Left hindlimb (tissue), 1 donor: ENCODE results near the gene CCR2.
"Not testable (repeated sequence)": the region's sequence is repeated elsewhere in the genome, so short reads cannot be mapped to it uniquely, and the experiment has no call there.

Experiments used
- DNase-seq: peaks from one replicate; pipeline ENCODE4 v3.0.0-alpha.2; 2018

Gene CCR2

DNA sequence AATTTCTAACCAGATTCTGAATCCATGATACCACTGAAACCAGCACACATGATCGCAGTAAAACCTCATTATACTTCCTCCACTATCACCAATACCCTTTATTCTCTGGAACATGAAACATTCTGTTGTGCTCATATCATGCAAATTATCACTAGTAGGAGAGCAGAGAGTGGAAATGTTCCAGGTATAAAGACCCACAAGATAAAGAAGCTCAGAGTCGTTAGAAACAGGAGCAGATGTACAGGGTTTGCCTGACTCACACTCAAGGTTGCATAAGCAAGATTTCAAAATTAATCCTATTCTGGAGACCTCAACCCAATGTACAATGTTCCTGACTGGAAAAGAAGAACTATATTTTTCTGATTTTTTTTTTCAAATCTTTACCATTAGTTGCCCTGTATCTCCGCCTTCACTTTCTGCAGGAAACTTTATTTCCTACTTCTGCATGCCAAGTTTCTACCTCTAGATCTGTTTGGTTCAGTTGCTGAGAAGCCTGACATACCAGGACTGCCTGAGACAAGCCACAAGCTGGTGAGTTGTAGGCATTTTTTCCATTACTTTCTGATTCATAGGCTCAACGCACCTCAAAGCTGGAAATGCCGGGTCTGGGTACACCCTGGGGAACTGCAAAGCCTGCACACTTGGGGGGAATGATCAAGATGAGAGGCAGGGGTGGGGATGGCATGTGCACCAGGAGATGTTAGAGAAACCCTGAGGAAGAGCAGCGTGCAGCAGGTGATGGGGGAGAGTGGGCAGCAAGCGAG lies at the start of gene CCR2:
Gene CCR2, plus strand, starts transcription at position 465 of the 764 bp plus-strand sequence. CDS start 3,417 bp downstream, outside the sequence.
- DNase-seq = no peak

DNA sequence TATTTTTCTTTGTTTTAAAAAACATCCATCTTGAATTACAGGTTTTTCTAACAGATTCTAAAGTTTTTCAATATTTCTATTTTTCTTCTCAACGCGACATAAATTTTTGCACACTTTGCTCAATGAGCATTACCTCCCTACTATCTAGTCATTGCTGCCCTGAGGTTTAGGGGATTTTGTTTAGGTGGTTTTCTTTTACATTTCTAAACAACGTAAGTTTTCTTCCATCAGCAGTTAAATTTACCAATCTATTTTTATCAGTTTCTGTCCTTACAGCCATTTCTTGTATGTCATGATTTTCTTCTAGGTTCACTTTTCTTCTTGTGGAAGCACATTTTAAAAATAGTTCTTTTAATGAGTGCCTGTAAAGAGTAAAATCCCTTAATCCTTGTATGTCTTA lies 49.2 kb upstream of the CCR2 start:
- no peak for DNase-seq

DNA sequence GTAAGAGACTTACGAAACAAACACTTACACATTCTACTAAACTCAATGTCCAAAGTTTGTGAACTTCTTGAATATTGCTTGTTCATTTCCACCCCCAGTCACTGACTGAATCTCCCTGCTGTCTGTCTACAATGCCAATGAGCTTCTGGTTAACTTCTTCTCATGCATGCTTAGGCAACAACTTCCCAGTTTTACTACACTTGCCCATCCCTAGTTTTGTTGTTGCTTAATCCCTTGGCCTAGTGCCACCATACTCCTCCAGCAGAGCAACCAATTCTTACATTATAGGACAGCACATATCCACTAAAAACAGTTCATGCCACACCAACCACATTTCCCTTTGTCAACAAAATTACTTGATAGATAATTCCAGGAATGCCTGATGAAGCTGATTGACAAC lies 40.9 kb upstream of the CCR2 start:
- no peak for DNase-seq

DNA sequence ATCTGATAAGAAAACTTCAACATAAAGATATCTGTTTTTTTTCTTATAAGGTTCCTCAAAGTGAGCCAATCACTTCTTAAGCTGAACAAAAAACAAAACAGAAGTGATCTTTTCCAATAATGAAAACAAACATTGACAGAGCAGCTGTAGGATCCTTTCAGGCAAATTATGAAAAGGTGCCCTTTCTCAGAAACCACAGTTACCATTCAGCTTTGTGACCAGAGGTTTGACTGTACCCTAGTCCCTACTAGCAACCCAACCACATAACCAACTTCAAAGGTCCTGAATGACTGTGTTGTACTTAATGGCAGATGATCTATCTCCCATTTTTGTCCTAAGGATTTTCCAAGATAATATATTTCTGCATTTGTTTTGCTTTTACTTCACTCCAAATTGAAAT lies 39.4 kb upstream of the CCR2 start:
- no peak for DNase-seq

DNA sequence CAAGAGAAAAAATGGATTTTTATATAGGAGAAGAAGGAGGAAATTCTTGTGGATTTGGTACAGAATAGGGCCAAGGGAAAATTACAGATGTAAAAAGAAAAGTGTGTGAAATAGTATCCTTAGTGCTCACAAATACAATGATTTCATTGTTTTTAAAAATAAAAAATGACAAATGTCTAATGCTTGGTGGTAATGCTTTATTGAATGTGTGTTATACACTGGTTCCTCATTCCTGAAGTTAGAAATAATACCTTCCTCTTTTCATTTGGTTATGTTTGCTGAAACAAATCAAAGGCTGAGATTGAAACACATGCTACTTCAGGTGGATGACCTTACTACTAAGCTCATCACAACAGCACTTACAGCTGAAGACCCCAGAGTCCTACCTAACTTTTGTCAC lies 37.7 kb upstream of the CCR2 start:
- DNase-seq = no peak

DNA sequence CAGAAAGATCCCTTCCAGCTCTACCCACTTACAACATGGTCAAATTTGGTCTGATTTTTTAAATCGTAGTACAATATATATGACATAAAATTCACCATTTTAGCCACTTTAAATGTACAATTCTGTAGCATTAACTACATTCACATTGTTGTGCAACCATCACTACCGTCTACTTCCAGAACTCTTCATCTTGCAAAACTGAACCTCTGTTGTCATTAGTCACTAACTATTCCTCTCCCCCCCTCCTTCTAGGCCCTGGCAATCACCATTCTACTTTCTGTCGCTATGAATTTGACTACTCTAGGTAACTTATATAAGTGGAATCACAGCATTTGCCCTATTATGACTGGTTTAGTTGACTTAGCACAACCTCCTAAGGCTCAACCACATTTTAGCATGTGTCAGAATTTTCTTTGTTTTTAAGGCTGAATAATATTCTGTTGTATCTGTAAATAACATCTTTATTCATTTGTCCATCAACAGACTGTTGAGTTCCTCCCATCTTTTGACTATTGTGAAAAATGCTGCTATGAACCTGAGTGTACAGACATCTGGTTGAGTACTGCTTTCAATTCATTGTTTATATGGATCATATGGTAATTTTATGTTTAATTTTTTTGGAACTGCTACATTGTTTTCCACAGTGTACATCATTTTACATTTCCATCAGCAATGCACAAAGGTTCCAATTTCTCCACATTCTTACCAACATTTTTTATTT lies 35.5 kb upstream of the CCR2 start:
- no peak for DNase-seq

DNA sequence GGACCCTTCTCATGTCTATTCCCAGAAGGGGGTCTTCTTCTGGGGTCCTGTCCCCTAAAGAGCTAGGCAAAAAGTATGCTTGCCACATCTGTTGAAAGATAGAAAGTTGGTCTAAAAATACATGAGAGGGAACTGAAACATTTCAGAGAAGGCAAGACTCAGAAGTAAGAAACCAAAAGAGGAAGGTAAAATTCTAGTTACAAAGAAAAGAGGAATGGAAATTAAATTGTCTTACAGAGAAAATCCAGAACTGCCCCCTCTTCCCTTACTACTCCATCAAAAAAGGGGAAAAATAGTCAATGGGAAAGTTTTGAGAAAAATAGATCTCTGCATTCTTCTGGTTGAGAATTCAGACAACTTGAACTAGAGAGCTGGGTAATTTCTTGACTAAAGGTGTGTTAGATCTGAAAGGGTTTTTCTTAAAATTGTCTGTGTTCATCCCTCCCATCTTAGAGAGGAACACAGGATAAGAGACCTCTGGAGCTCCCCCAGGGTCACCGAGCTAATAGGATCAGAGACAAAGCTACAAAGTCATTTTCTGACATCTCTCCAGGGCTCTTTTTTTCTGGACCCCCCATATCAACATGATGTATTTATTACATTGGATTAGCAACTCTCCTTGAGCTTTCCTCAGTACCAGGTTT lies 32.3 kb upstream of the CCR2 start:
- no peak for DNase-seq

DNA sequence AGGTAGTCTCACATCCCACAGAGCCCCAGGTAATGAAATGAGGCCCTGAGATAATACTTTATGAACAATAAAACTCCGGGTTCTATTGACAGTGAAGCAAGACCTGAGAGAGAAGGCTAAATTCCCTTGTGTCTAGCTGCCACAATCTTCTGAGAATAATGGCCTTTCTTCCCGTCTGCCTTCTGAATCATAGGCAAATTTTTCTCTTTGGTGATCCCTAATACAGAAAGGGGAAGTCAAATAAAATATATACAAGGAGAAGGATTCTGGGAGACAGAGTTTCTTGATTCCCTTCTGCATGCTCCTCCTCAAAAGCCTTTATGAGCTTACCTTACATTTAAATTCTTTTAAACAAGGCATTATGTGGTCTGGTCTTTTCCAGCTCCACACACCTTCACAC lies 29.9 kb upstream of the CCR2 start:
- DNase-seq = no peak

DNA sequence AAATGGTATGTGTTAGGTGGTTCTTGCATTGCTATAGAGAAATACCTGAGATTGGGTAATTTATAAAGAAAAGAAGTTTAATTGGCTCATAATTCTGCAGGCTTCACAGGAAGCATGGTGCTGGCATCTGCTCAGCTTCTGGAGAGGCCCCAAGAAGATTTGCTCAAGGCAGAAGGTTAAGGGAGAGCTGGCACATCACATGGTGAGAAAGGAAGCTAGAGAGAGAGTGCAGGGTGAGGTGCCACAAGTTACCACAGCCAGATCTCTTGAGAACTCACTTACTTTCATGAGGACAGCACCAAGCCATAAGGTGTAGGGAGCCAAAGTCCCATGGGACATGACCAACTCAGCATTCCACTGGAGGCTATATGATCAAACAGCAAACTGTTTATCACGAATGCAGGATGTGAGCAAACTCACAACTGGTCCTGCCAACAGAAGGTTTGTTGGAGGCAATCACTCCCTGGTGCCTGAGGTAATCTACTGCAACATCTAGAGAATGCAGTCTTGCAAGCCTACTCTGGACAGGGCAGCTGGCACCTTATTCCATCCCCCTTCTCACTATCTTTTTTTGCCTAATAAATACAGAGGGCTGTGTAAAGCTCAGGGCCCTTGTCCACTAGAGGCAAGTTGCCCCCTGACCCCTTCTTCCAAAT lies 28.1 kb upstream of the CCR2 start:
- DNase-seq = no peak

DNA sequence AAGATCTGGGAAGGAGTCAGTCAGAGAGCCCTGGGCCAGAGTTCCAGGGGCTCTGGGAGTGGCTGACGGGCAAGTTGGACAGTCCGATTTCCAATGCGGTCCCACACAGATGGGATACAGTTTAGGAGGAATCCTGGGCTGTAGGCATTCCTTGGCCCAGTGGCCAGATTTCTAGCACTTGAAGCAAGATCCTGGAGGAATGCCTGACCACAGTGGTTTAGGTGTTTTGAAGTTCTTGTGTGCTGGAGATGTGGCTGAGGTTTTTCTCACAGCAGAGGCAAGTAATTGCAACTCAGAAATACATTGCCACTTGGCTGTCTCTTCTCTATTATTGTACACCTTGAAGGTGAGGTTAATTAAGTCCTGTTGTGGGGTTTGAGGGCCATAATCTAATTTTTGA lies 23.2 kb upstream of the CCR2 start:
- DNase-seq = not testable (repeated sequence)

DNA sequence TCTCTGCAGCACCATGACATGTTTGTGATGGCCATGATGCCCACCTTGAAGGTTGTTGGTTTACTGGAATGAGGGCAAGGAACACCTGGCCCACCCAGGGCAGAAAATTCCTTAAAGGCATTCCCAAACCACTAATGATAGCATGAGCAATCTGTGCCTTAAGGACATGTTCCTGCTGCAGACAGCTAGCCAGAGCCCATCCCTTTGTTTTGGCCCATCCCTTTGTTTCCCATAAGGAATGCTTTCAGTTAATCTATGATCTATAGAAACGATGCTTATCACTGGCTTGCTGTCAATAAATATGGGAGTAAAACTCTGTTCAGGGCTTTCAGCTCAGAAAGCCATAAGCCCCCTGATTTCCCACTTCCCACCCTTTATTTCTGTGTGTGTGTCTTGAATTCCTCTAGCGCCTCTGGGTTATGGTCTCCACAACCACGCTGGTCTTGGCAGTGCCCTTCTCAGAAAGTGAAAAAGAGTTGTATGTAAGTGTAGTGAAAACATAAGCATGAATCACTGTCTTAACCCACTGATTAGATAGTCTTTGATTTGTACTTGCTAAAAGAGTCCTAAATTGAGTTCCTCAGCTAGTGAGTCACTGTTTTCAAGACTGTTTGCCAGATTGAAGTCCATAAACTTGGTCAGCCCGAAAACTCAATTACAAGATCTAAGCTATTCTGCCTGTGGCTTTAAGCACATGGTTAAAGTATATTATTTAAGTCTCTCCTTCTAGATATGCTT lies 19.0 kb upstream of the CCR2 start:
- DNase-seq = no peak

DNA sequence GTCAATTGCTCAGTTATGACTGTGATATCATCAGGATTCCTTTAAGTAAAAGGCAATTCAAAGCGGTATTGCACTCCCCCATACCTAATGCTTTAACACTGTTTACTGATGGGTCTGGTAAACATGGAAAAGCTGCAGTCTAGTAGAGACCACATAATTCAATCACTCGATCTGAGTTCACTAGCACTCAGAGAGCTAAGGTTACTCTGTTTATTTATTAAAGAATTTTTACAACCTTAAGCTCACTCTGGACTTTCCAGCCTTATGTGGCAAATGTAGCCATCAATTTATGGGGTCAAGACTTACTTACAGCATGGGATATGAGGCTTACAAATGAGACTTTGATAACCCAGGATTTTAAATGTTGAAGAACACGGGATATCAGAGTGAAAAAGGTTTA lies 18.4 kb upstream of the CCR2 start:
- DNase-seq = no peak

DNA sequence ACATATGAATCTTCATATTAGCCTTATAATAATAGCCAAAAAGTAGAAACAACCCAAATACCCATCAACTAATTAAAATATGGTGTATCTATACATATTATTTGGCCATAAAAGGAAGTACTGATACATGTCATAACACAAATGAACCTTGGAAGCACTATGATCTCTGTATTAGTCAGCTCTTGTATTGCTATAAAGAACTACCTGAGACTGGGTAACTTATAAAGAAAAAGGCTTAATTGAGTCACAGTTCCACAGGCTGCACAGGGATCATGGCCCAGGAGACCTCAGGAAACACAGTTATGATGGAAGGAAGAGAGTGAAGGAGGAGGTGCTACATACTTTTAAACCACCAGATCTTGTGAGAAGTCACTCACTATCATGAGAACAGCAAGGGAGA lies 16.0 kb upstream of the CCR2 start:
- DNase-seq = no peak

DNA sequence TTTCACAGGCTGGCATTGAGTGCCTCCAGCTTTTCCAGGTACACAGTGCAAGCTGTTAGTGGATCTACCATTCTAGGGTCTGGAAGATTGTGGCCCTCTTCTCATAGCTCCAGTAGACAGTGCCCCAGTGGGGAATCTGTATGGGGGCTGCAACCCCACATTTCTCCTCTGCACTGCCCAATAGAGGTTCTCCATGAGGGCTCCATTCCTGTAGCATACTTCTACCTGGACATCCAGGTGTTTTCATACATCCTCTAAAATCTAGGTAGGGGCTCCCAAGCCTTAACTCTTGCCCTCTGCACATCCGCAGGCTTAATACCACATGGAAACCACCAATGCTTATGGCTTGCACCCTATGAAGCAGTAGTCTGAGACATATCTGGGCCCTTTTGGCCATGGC lies 15.1 kb upstream of the CCR2 start:
- DNase-seq = no peak

DNA sequence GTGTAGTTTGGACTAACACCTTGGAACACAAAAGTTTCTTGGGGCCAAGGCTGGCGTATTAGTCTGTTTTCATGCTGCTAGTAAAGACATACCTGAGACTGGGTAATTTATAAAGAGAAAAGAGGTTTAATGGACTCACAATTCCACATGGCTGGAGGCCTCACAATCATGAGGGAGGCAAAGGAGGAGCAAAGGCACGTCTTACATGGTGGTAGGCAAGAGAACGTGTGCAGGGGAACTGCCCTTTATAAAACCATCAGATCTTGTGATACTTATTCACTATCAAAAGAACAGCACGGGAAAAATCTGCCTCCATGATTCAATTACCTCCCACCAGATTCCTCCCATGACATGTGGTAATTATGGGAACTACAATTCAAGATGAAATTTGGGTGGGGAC lies 9.4 kb upstream of the CCR2 start:
- DNase-seq = no peak

DNA sequence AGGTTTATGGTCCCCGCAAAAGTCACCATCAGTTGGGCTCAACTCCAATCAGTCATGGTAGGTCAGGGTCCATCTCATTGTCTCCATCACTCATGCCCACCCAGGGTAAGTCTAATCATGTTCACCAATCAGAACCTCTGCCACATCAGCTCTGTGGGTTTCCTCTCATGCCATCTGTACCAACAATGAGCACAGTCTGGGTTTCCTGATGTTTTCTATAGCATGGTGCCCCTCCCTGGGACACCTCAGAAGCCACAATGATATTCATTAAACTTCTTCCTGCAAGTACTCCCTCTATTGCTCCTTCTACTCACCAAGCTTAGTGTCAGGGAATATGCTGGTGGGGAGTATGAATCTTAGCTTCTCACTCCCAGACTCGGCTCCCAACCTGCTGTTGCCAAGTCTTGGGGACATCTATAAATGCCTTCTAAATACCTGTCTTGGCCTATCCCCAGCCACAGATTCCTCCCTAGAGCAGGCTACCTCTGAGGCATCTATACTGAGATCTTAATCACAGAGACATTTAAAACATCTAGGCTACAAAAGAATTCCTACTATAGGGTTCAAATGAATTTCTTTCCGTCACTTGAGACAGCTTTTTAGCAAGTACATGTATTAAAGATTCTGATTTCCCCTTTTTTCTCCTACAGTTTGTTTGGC lies 5.0 kb upstream of the CCR2 start:
- no peak for DNase-seq

DNA sequence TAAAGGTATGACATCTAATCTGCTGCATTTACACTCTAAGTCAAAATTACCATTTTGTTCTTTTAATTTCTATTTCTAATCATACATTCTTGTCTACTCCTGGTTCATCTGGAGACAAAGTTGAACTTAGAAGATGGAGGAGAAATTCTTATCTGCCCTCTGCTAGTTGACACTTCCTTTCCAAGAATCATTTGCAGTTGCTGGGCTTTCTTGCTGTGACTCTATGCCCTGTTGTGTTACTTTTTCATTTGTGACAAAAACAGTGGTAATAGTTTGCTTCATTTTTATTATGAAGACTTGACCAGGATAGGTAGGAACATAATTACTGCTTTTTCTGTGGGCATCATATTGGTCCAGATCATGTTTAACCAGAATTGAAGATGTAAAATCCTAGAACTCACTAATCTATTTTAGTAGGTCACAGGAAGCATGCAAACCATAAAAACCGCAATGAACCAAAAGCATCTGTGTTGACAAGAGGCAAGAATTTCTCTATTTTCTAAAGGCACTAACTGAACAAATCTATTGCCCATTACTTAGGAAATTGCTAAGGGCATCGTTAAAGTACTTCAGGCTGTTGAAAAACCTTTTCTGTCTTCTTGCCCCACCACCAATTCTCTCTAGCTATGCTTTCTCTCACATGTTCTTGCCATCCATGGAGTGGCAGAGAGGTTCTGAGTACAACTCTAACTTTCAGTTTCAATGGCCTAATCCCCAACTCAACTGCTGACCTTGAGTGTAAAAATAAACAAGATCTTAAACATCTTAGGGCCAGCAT lies 4.2 kb upstream of the CCR2 start:
- no peak for DNase-seq

DNA sequence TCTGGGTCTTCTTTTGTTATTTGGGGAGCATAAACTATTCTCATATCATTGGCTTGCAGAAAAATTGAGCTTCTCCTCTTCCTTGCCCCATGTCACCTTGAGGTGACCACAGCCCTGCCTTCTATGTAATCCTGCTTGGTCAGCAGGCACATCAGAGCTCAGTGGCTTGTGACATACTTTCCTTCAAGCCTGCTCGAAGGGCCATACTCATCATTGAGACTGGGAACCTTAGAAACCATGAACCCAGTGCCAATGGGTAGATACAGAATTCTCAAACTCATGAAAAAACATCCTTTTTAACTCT lies 3.7 kb upstream of the CCR2 start:
- DNase-seq = no peak

DNA sequence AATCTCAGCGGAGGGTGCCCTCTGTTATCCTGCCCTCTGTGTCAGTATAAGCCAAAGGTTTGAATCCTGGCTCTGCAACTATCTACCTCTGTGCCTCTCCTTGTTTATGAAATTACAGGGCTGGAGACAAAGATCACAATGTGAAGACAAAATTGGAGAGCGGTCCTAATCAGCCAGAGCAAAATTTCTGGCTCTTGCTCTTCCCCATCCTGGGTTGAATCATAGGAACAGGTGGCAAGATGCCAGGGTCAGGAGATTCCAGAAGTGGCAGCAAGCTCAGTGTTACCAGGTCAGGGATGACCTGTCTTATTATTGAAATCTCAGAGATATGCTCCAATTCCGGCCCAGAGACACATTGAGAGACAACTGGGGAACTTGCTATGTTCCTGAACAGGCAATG lies 2.3 kb upstream of the CCR2 start:
- DNase-seq = no peak

DNA sequence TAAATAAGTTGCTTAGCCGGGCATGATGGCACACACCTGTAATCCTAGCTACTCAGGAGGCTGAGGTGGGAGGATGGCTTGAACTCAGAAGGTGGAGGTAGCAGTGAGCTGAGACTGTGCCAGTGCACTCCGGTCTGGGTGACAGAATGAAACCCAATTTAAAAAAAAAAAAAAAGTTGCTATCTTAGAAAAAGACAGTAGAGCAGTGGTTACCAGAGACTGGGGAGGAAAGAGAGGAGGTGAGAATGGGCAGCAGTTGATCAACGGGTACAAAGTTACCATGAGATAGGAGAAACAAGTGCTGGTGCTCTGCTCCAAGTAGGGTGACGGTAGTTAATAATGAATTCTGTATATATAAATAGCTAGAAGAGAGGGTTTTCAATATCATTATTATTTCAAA lies 821 bp upstream of the CCR2 start:
- no peak for DNase-seq

DNA sequence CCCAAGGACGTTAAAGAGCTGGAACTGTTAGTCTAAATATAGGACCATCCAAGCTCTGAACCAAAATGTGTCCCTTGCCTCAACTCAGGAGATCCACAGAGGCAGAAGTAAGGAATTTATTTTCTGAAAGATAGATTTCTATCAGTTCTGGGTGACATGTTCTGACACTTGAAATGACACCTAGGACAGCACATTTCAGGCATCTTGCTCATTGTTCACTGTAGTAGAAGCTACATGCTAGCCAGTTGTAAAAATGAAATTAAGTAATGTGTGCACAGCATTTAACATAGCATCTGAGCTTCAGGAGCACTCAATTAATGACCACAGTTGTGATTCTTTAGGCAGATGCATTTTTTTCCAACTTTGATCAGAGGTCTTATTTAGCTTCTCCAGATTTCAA lies 567 bp downstream of the CCR2 start:
- no peak for DNase-seq

DNA sequence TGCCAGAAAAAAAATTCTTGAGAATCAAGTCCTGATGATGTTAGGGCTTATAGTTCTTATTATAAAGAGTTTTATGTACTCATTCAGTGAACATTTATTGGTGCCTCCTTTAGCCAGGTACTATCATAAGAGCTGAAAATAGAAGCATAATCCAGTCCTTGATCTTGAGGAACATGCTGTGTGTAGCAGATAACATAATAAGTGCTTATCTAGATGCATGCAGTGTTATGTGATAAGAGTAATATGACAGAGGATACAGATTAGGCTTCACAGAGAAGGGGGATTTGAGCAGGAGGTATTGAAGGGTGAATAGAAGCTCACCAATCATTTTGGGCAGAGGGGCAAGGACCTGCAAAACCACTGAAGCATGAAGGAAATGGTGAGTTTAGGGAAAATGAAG lies 1.1 kb downstream of the CCR2 start:
- no peak for DNase-seq
